Stimulated activated CD4-positive, alpha-beta T cell treated with anti-CD3 and anti-CD28 coated beads, Interleukin-4, amount 100 ng/mL, for 48 hours (primary cell): ENCODE measurements around the gene STARD13.
"Not testable (repeated sequence)": the region's sequence is repeated elsewhere in the genome, so short reads cannot be mapped to it uniquely, and the experiment has no call there.

Experiments used
- DNase-seq, 2 donors: peaks; one replicate each; pipeline ENCODE4 v3.0.0-alpha.2; 2020; ENCODE audit warnings: low read depth in 2 of 2

STARD13 gene

GRCh38 chr13:33252135-33252534 is 33.4 kb downstream of the STARD13 start:
- DNase-seq, result no peak

- DNase-seq, result no peak
Measured at GRCh38 chr13:33251131-33251661, 34.4 kb downstream of the STARD13 start.

- no peak for DNase-seq
Measured at GRCh38 chr13:33250609-33251008, 34.9 kb downstream of the STARD13 start.

GRCh38 chr13:33249894-33250293 is 35.7 kb downstream of the STARD13 start:
- DNase-seq, result no peak

- DNase-seq, result no peak
Measured at GRCh38 chr13:33249066-33249465, 36.5 kb downstream of the STARD13 start.

GRCh38 chr13:33245505-33246158 is 39.9 kb downstream of the STARD13 start:
- DNase-seq, result no peak

GRCh38 chr13:33244907-33245287 is 40.7 kb downstream of the STARD13 start:
- no peak for DNase-seq

- no peak for DNase-seq
Measured at GRCh38 chr13:33244210-33244906, 41.2 kb downstream of the STARD13 start.

GRCh38 chr13:33242984-33243617 is 42.5 kb downstream of the STARD13 start:
- no peak for DNase-seq

- DNase-seq, result not testable (repeated sequence)
Measured at GRCh38 chr13:33242372-33242771, 43.2 kb downstream of the STARD13 start.

- no peak for DNase-seq
Measured at GRCh38 chr13:33236021-33236420, 49.5 kb downstream of the STARD13 start.

- DNase-seq, result no peak
Measured at GRCh38 chr13:33235564-33235963, 50.0 kb downstream of the STARD13 start.

- no peak for DNase-seq
Measured at GRCh38 chr13:33235078-33235477, 50.5 kb downstream of the STARD13 start.

GRCh38 chr13:33233547-33233946 is 52.0 kb downstream of the STARD13 start:
- DNase-seq, result no peak

- DNase-seq, result no peak
Measured at GRCh38 chr13:33232883-33233282, 52.7 kb downstream of the STARD13 start.

- DNase-seq, result no peak
Measured at GRCh38 chr13:33231339-33231738, 54.2 kb downstream of the STARD13 start.

GRCh38 chr13:33230178-33230881 is 55.2 kb downstream of the STARD13 start:
- DNase-seq, result no peak

- DNase-seq, result no peak
Measured at GRCh38 chr13:33229446-33230177, 55.9 kb downstream of the STARD13 start.

GRCh38 chr13:33228648-33229445 is 56.7 kb downstream of the STARD13 start:
- no peak for DNase-seq

GRCh38 chr13:33227927-33228647 is 57.5 kb downstream of the STARD13 start:
- no peak for DNase-seq
